ENCODE results near the gene TP73. TPM values are rescaled to one million over a fixed set of nuclear protein-coding genes. Genes with fewer than 3 reads are reported as not detected.

The TP73 gene
- total RNA-seq, 1 donor from 2014 or later, result not detected

- Histone ChIP-seq H3K36me3 (ENCODE audit: control insufficient read depth in 3 of 3, insufficient read depth in 3 of 3, low read length in 3 of 3) (peaks cover 12 to 13% (median 12%) of the 10 kb centered on the region in 3 donors), H3K9ac (ENCODE audit: low read depth in 1 of 3, low read length in 3 of 3) (no peak overlapping the region), H3K4me3 (ENCODE audit: low read length in 3 of 3) (no peak overlapping the region), H3K27me3 (ENCODE audit: control insufficient read depth in 3 of 3, insufficient read depth in 3 of 3, low read length in 3 of 3) (peaks cover 35 to 52% (median 44%) of the 10 kb centered on the region in 3 donors), H3K9me3 (ENCODE audit: control insufficient read depth in 3 of 3, low read length in 3 of 3) (no peaks in the 10 kb centered on the region), H3K4me1 (ENCODE audit: control insufficient read depth in 3 of 3, insufficient read depth in 3 of 3, low read length in 3 of 3) (peaks cover 13 to 26% (median 13%) of the 10 kb centered on the region in 3 donors), H3K27ac (ENCODE audit: low read depth, low read length) (no peak overlapping the region)
Measured at GRCh38 chr1:3651026-3651929, 1.0 kb upstream of the TP73 start.

- Histone ChIP-seq H3K9me3 (ENCODE audit: control insufficient read depth in 3 of 3, low read length in 3 of 3) (no peaks in the 10 kb centered on the region), H3K4me3 (ENCODE audit: low read length in 3 of 3) (peak overlapping the region in 1 of 3 donors; percentile 13), H3K27me3 (ENCODE audit: control insufficient read depth in 3 of 3, insufficient read depth in 3 of 3, low read length in 3 of 3) (peaks cover 37 to 66% (median 44%) of the 10 kb centered on the region in 3 donors), H3K4me1 (ENCODE audit: control insufficient read depth in 3 of 3, insufficient read depth in 3 of 3, low read length in 3 of 3) (peaks cover 13 to 26% (median 13%) of the 10 kb centered on the region in 3 donors), H3K36me3 (ENCODE audit: control insufficient read depth in 3 of 3, insufficient read depth in 3 of 3, low read length in 3 of 3) (no peaks in the 10 kb centered on the region), H3K9ac (ENCODE audit: low read depth in 1 of 3, low read length in 3 of 3) (no peak overlapping the region), H3K27ac (ENCODE audit: low read depth, low read length) (no peak overlapping the region)
Measured at GRCh38 chr1:3652548-3653285, 401 bp downstream of the TP73 start.

- Histone ChIP-seq H3K4me3 (ENCODE audit: low read length in 3 of 3) (no peak overlapping the region), H3K27me3 (ENCODE audit: control insufficient read depth in 3 of 3, insufficient read depth in 3 of 3, low read length in 3 of 3) (peaks cover 39 to 71% (median 44%) of the 10 kb centered on the region in 3 donors), H3K4me1 (ENCODE audit: control insufficient read depth in 3 of 3, insufficient read depth in 3 of 3, low read length in 3 of 3) (peaks cover 13 to 26% (median 13%) of the 10 kb centered on the region in 3 donors)
Measured at GRCh38 chr1:3653286-3653618, 936 bp downstream of the TP73 start.

GRCh38 chr1:3654549-3655281 lies 2.4 kb downstream of the TP73 start:
- H3K27ac ChIP-seq (ENCODE audit: low read depth, low read length), result no peak overlapping the region
- H3K4me3 ChIP-seq (ENCODE audit: low read length in 3 of 3), result no peak overlapping the region
- H3K36me3 ChIP-seq (ENCODE audit: control insufficient read depth in 3 of 3, insufficient read depth in 3 of 3, low read length in 3 of 3), result no peaks in the 10 kb centered on the region
- no peaks in the 10 kb centered on the region for H3K9me3 ChIP-seq (ENCODE audit: control insufficient read depth in 3 of 3, low read length in 3 of 3)
- H3K27me3 ChIP-seq (ENCODE audit: control insufficient read depth in 3 of 3, insufficient read depth in 3 of 3, low read length in 3 of 3), result peaks cover 39 to 73% (median 44%) of the 10 kb centered on the region in 3 donors
- H3K9ac ChIP-seq (ENCODE audit: low read depth in 1 of 3, low read length in 3 of 3), result no peak overlapping the region
- H3K4me1 ChIP-seq (ENCODE audit: control insufficient read depth in 3 of 3, insufficient read depth in 3 of 3, low read length in 3 of 3), result peaks cover 6 to 15% (median 7%) of the 10 kb centered on the region in 3 donors

More at GRCh38 chr1:3653286-3653618, 936 bp downstream of the TP73 start:
- no peak overlapping the region for H3K9ac ChIP-seq (ENCODE audit: low read depth in 1 of 3, low read length in 3 of 3)
- H3K9me3 ChIP-seq (ENCODE audit: control insufficient read depth in 3 of 3, low read length in 3 of 3), result no peaks in the 10 kb centered on the region
- H3K27ac ChIP-seq (ENCODE audit: low read depth, low read length), result no peak overlapping the region
- H3K36me3 ChIP-seq (ENCODE audit: control insufficient read depth in 3 of 3, insufficient read depth in 3 of 3, low read length in 3 of 3), result no peaks in the 10 kb centered on the region

GRCh38 chr1:3656450-3657095 lies 4.3 kb downstream of the TP73 start:
- H3K9ac ChIP-seq (ENCODE audit: low read depth in 1 of 3, low read length in 3 of 3), result no peak overlapping the region
- no peaks in the 10 kb centered on the region for H3K9me3 ChIP-seq (ENCODE audit: control insufficient read depth in 3 of 3, low read length in 3 of 3)
- H3K4me1 ChIP-seq (ENCODE audit: control insufficient read depth in 3 of 3, insufficient read depth in 3 of 3, low read length in 3 of 3), result peaks cover 0 to 9% (median 2%) of the 10 kb centered on the region in 3 donors
- H3K36me3 ChIP-seq (ENCODE audit: control insufficient read depth in 3 of 3, insufficient read depth in 3 of 3, low read length in 3 of 3), result no peaks in the 10 kb centered on the region
- peaks cover 27 to 60% (median 32%) of the 10 kb centered on the region in 3 donors for H3K27me3 ChIP-seq (ENCODE audit: control insufficient read depth in 3 of 3, insufficient read depth in 3 of 3, low read length in 3 of 3)
- H3K4me3 ChIP-seq (ENCODE audit: low read length in 3 of 3), result no peak overlapping the region
- no peak overlapping the region for H3K27ac ChIP-seq (ENCODE audit: low read depth, low read length)

GRCh38 chr1:3657096-3657475 lies 4.8 kb downstream of the TP73 start:
- H3K27ac ChIP-seq (ENCODE audit: low read depth, low read length), result no peak overlapping the region
- H3K27me3 ChIP-seq (ENCODE audit: control insufficient read depth in 3 of 3, insufficient read depth in 3 of 3, low read length in 3 of 3), result peaks cover 25 to 58% (median 27%) of the 10 kb centered on the region in 3 donors
- H3K9ac ChIP-seq (ENCODE audit: low read depth in 1 of 3, low read length in 3 of 3), result no peak overlapping the region
- H3K9me3 ChIP-seq (ENCODE audit: control insufficient read depth in 3 of 3, low read length in 3 of 3), result no peaks in the 10 kb centered on the region
- no peaks in the 10 kb centered on the region for H3K36me3 ChIP-seq (ENCODE audit: control insufficient read depth in 3 of 3, insufficient read depth in 3 of 3, low read length in 3 of 3)
- H3K4me1 ChIP-seq (ENCODE audit: control insufficient read depth in 3 of 3, insufficient read depth in 3 of 3, low read length in 3 of 3), result peaks cover 0 to 9% (median 0%) of the 10 kb centered on the region in 3 donors
- no peak overlapping the region for H3K4me3 ChIP-seq (ENCODE audit: low read length in 3 of 3)

- Histone ChIP-seq H3K27me3 (ENCODE audit: control insufficient read depth in 3 of 3, insufficient read depth in 3 of 3, low read length in 3 of 3) (peaks cover 21 to 54% (median 25%) of the 10 kb centered on the region in 3 donors), H3K9ac (ENCODE audit: low read depth in 1 of 3, low read length in 3 of 3) (no peak overlapping the region), H3K36me3 (ENCODE audit: control insufficient read depth in 3 of 3, insufficient read depth in 3 of 3, low read length in 3 of 3) (no peaks in the 10 kb centered on the region), H3K27ac (ENCODE audit: low read depth, low read length) (no peak overlapping the region), H3K4me1 (ENCODE audit: control insufficient read depth in 3 of 3, insufficient read depth in 3 of 3, low read length in 3 of 3) (peaks cover 0 to 6% (median 0%) of the 10 kb centered on the region in 3 donors), H3K4me3 (ENCODE audit: low read length in 3 of 3) (no peak overlapping the region), H3K9me3 (ENCODE audit: control insufficient read depth in 3 of 3, low read length in 3 of 3) (no peaks in the 10 kb centered on the region)
Measured at GRCh38 chr1:3657578-3658230, 5.4 kb downstream of the TP73 start.

GRCh38 chr1:3658231-3658615 lies 5.9 kb downstream of the TP73 start:
- Histone ChIP-seq H3K4me1 (ENCODE audit: control insufficient read depth in 3 of 3, insufficient read depth in 3 of 3, low read length in 3 of 3) (peaks cover 0 to 6% (median 0%) of the 10 kb centered on the region in 3 donors), H3K9ac (ENCODE audit: low read depth in 1 of 3, low read length in 3 of 3) (no peak overlapping the region), H3K4me3 (ENCODE audit: low read length in 3 of 3) (no peak overlapping the region), H3K9me3 (ENCODE audit: control insufficient read depth in 3 of 3, low read length in 3 of 3) (no peaks in the 10 kb centered on the region), H3K27me3 (ENCODE audit: control insufficient read depth in 3 of 3, insufficient read depth in 3 of 3, low read length in 3 of 3) (peaks cover 16 to 49% (median 20%) of the 10 kb centered on the region in 3 donors), H3K36me3 (ENCODE audit: control insufficient read depth in 3 of 3, insufficient read depth in 3 of 3, low read length in 3 of 3) (no peaks in the 10 kb centered on the region), H3K27ac (ENCODE audit: low read depth, low read length) (no peak overlapping the region)

GRCh38 chr1:3659093-3659492 lies 6.8 kb downstream of the TP73 start:
- Histone ChIP-seq H3K9me3 (ENCODE audit: control insufficient read depth in 3 of 3, low read length in 3 of 3) (no peaks in the 10 kb centered on the region), H3K4me1 (ENCODE audit: control insufficient read depth in 3 of 3, insufficient read depth in 3 of 3, low read length in 3 of 3) (peaks cover 0 to 6% (median 0%) of the 10 kb centered on the region in 3 donors), H3K4me3 (ENCODE audit: low read length in 3 of 3) (no peak overlapping the region), H3K27me3 (ENCODE audit: control insufficient read depth in 3 of 3, insufficient read depth in 3 of 3, low read length in 3 of 3) (peaks cover 8 to 40% (median 12%) of the 10 kb centered on the region in 3 donors), H3K9ac (ENCODE audit: low read depth in 1 of 3, low read length in 3 of 3) (no peak overlapping the region), H3K27ac (ENCODE audit: low read depth, low read length) (no peak overlapping the region), H3K36me3 (ENCODE audit: control insufficient read depth in 3 of 3, insufficient read depth in 3 of 3, low read length in 3 of 3) (no peaks in the 10 kb centered on the region)
